ENCODE results near the gene XRCC3.

- TF ChIP-seq SP1 (IDR thresholded peaks at IDR 0.05; ENCODE audit: low read depth, low read length) (no peak), HDAC2 (IDR thresholded peaks at IDR 0.05; ENCODE audit: borderline replicate concordance in 1 of 2, low read depth in 2 of 2, low read length in 2 of 2) (no peak), BACH1 (IDR thresholded peaks at IDR 0.05; ENCODE audit: low read length) (no peak), TCF12 (IDR thresholded peaks at IDR 0.05; ENCODE audit: low read depth, low read length) (no peak), POLR2A (IDR thresholded peaks at IDR 0.05; ENCODE audit: control extremely low read depth in 1 of 2, low read depth in 2 of 2, low read length in 2 of 2) (no peak), MAFK (IDR thresholded peaks at IDR 0.05; ENCODE audit: low read depth, low read length) (no peak), MAX (IDR thresholded peaks at IDR 0.05) (no peak), EGR1 (IDR thresholded peaks at IDR 0.05; ENCODE audit: borderline replicate concordance, low read depth, low read length) (no peak), CREB1 (IDR thresholded peaks at IDR 0.05) (no peak)
- TF ChIP-seq, protein P1, sequence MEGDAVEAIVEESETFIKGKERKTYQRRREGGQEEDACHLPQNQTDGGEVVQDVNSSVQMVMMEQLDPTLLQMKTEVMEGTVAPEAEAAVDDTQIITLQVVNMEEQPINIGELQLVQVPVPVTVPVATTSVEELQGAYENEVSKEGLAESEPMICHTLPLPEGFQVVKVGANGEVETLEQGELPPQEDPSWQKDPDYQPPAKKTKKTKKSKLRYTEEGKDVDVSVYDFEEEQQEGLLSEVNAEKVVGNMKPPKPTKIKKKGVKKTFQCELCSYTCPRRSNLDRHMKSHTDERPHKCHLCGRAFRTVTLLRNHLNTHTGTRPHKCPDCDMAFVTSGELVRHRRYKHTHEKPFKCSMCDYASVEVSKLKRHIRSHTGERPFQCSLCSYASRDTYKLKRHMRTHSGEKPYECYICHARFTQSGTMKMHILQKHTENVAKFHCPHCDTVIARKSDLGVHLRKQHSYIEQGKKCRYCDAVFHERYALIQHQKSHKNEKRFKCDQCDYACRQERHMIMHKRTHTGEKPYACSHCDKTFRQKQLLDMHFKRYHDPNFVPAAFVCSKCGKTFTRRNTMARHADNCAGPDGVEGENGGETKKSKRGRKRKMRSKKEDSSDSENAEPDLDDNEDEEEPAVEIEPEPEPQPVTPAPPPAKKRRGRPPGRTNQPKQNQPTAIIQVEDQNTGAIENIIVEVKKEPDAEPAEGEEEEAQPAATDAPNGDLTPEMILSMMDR (IDR thresholded peaks at IDR 0.05; ENCODE audit: control extremely low read depth in 1 of 3, insufficient read depth in 1 of 3, low read depth in 1 of 3, low read length in 3 of 3), result no peak
Measured at GRCh38 chr14:103739793-103740501, 24.7 kb upstream of the XRCC3 start.

Measured in H1 (cell line).